H1 (cell line): ENCODE results near the gene TTC13. TPM values are rescaled to one million over a fixed set of nuclear protein-coding genes. Genes with fewer than 3 reads are reported as not detected.

Experiments
- polyA plus RNA-seq, 7 experiments: library from polyadenylated mRNA; depleted of rRNA in 3 of 7; stranded (reverse) in 5 of 7; unstranded in 2 of 7; fragments of >200 nt in 5 of 7; fragments of 200-250 nt in 2 of 7; gene quantifications; 1 replicate in 5 of 7; 2 replicates in 1 of 7; 4 replicates in 1 of 7; pipeline versions ENCODE4 v1.2.1 to v1.2.3, GENCODE V29; 2011 to 2013; ENCODE audit warnings: missing spikeins in 2 of 7, mixed read lengths in 2 of 7
- total RNA-seq: library from RNA; stranded (reverse); fragmentation: NEBNext Ultra II Directional; extraction: Animal tissue kit (Norgen Biotek cat#: 25700); gene quantifications from 2 replicates; pipeline ENCODE4 v1.2.1, GENCODE V29; 2021
- TF ChIP-seq, protein P1 (sequence below): fragments of 300-600 bp; sonication (generic); IDR thresholded peaks from 2 replicates; pipeline ENCODE4 v1.7.1; 2012; ENCODE audit warnings: low read length, moderate library complexity, mild to moderate bottlenecking, inconsistent platforms; ENCODE audit not compliant: insufficient replicate concordance

The TTC13 gene
- total and polyA plus RNA-seq, 2 of the 8 experiments (the other 6 are each of a cell fraction or from before 2014, with no cell fraction given), result 3.1 to 7.1 TPM

GRCh38 chr1:230940848-230941247 lies 37.8 kb downstream of the TTC13 start (continued):
- TF ChIP-seq, protein P1, sequence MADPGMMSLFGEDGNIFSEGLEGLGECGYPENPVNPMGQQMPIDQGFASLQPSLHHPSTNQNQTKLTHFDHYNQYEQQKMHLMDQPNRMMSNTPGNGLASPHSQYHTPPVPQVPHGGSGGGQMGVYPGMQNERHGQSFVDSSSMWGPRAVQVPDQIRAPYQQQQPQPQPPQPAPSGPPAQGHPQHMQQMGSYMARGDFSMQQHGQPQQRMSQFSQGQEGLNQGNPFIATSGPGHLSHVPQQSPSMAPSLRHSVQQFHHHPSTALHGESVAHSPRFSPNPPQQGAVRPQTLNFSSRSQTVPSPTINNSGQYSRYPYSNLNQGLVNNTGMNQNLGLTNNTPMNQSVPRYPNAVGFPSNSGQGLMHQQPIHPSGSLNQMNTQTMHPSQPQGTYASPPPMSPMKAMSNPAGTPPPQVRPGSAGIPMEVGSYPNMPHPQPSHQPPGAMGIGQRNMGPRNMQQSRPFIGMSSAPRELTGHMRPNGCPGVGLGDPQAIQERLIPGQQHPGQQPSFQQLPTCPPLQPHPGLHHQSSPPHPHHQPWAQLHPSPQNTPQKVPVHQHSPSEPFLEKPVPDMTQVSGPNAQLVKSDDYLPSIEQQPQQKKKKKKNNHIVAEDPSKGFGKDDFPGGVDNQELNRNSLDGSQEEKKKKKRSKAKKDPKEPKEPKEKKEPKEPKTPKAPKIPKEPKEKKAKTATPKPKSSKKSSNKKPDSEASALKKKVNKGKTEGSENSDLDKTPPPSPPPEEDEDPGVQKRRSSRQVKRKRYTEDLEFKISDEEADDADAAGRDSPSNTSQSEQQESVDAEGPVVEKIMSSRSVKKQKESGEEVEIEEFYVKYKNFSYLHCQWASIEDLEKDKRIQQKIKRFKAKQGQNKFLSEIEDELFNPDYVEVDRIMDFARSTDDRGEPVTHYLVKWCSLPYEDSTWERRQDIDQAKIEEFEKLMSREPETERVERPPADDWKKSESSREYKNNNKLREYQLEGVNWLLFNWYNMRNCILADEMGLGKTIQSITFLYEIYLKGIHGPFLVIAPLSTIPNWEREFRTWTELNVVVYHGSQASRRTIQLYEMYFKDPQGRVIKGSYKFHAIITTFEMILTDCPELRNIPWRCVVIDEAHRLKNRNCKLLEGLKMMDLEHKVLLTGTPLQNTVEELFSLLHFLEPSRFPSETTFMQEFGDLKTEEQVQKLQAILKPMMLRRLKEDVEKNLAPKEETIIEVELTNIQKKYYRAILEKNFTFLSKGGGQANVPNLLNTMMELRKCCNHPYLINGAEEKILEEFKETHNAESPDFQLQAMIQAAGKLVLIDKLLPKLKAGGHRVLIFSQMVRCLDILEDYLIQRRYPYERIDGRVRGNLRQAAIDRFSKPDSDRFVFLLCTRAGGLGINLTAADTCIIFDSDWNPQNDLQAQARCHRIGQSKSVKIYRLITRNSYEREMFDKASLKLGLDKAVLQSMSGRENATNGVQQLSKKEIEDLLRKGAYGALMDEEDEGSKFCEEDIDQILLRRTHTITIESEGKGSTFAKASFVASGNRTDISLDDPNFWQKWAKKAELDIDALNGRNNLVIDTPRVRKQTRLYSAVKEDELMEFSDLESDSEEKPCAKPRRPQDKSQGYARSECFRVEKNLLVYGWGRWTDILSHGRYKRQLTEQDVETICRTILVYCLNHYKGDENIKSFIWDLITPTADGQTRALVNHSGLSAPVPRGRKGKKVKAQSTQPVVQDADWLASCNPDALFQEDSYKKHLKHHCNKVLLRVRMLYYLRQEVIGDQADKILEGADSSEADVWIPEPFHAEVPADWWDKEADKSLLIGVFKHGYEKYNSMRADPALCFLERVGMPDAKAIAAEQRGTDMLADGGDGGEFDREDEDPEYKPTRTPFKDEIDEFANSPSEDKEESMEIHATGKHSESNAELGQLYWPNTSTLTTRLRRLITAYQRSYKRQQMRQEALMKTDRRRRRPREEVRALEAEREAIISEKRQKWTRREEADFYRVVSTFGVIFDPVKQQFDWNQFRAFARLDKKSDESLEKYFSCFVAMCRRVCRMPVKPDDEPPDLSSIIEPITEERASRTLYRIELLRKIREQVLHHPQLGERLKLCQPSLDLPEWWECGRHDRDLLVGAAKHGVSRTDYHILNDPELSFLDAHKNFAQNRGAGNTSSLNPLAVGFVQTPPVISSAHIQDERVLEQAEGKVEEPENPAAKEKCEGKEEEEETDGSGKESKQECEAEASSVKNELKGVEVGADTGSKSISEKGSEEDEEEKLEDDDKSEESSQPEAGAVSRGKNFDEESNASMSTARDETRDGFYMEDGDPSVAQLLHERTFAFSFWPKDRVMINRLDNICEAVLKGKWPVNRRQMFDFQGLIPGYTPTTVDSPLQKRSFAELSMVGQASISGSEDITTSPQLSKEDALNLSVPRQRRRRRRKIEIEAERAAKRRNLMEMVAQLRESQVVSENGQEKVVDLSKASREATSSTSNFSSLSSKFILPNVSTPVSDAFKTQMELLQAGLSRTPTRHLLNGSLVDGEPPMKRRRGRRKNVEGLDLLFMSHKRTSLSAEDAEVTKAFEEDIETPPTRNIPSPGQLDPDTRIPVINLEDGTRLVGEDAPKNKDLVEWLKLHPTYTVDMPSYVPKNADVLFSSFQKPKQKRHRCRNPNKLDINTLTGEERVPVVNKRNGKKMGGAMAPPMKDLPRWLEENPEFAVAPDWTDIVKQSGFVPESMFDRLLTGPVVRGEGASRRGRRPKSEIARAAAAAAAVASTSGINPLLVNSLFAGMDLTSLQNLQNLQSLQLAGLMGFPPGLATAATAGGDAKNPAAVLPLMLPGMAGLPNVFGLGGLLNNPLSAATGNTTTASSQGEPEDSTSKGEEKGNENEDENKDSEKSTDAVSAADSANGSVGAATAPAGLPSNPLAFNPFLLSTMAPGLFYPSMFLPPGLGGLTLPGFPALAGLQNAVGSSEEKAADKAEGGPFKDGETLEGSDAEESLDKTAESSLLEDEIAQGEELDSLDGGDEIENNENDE, result no peak
